Fibroblast of mammary gland (primary cell): ENCODE measurements around the gene RAI1.
"Not testable (repeated sequence)": the region's sequence is repeated elsewhere in the genome, so short reads cannot be mapped to it uniquely, and the experiment has no call there.

Source experiments
- DNase-seq: peaks from one replicate; pipeline ENCODE4 v3.0.0-alpha.2; 2010; ENCODE audit warnings: low read depth
- H3K4me3 ChIP-seq: 2 replicates; pipeline ENCODE4 v1.5.1; 2011; ENCODE audit warnings: low read depth, mild to moderate bottlenecking, low read length, moderate library complexity; ENCODE audit not compliant: control insufficient read depth
- TF ChIP-seq, protein P1 (sequence below): conservative IDR thresholded peaks from 2 replicates; pipeline ENCODE4 v1.5.1; 2011; ENCODE audit warnings: low read depth, low read length, inconsistent platforms; ENCODE audit not compliant: control insufficient read depth, insufficient read depth

Gene RAI1, protein sequence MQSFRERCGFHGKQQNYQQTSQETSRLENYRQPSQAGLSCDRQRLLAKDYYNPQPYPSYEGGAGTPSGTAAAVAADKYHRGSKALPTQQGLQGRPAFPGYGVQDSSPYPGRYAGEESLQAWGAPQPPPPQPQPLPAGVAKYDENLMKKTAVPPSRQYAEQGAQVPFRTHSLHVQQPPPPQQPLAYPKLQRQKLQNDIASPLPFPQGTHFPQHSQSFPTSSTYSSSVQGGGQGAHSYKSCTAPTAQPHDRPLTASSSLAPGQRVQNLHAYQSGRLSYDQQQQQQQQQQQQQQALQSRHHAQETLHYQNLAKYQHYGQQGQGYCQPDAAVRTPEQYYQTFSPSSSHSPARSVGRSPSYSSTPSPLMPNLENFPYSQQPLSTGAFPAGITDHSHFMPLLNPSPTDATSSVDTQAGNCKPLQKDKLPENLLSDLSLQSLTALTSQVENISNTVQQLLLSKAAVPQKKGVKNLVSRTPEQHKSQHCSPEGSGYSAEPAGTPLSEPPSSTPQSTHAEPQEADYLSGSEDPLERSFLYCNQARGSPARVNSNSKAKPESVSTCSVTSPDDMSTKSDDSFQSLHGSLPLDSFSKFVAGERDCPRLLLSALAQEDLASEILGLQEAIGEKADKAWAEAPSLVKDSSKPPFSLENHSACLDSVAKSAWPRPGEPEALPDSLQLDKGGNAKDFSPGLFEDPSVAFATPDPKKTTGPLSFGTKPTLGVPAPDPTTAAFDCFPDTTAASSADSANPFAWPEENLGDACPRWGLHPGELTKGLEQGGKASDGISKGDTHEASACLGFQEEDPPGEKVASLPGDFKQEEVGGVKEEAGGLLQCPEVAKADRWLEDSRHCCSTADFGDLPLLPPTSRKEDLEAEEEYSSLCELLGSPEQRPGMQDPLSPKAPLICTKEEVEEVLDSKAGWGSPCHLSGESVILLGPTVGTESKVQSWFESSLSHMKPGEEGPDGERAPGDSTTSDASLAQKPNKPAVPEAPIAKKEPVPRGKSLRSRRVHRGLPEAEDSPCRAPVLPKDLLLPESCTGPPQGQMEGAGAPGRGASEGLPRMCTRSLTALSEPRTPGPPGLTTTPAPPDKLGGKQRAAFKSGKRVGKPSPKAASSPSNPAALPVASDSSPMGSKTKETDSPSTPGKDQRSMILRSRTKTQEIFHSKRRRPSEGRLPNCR (N-terminal part only)

DNA sequence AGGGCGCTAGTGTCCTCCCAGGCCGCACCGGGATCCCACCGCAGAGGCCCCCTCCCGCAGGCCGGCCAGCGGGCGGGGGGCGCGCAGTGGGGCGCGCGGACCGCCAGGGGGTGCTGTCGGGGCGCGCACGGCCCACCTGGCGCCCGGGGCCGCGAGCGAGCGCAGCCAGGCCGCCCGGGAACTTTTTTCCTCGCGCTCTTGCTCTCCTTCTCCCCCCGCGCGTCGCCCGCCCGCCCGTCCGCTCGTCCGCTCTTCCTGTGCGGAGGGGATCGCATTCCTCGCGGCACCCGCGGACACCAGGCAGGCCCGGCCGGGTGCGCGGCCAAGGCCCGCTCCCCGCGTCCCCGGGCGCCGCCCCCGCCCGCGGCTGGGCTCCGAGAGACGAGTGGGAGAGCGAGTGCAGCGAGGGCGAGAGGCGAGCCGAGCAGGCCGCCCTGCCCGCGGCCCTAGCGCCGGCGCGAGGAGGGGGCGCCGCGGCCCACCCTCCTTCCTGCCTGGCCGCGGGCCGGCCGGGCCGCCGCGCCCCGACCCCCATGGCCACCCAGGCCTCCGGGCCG lies at the start of gene RAI1:
Gene RAI1, plus strand, starts transcription at position 272 of the 557 bp plus-strand sequence. CDS start 111,491 bp downstream, outside the sequence.
- TF ChIP-seq, protein P1, sequence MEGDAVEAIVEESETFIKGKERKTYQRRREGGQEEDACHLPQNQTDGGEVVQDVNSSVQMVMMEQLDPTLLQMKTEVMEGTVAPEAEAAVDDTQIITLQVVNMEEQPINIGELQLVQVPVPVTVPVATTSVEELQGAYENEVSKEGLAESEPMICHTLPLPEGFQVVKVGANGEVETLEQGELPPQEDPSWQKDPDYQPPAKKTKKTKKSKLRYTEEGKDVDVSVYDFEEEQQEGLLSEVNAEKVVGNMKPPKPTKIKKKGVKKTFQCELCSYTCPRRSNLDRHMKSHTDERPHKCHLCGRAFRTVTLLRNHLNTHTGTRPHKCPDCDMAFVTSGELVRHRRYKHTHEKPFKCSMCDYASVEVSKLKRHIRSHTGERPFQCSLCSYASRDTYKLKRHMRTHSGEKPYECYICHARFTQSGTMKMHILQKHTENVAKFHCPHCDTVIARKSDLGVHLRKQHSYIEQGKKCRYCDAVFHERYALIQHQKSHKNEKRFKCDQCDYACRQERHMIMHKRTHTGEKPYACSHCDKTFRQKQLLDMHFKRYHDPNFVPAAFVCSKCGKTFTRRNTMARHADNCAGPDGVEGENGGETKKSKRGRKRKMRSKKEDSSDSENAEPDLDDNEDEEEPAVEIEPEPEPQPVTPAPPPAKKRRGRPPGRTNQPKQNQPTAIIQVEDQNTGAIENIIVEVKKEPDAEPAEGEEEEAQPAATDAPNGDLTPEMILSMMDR = no peak
- H3K4me3 ChIP-seq = peak within 1 kb of the TSS; percentile 65
- peak; percentile 72 for DNase-seq

DNA sequence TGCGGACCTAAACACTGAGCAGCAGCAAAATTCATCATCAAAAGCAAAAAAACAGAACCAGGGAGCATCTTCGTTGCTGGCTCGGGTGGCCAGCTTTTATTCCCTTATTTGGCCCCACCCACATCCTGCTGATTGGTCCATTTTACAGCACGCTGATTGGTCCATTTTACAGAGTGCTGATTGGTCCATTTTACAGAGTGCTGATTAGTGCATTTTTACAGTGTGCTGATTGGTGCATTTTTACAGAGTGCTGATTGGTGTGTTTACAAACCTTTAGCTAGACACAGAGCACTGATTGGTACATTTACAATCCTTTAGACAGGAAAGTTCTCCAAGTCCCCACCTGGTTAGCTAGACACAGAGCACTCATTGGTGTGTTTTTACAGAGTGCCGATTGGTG lies 48.6 kb upstream of the RAI1 start:
- not testable (repeated sequence) for H3K4me3 ChIP-seq
- peak; percentile 7 for DNase-seq

DNA sequence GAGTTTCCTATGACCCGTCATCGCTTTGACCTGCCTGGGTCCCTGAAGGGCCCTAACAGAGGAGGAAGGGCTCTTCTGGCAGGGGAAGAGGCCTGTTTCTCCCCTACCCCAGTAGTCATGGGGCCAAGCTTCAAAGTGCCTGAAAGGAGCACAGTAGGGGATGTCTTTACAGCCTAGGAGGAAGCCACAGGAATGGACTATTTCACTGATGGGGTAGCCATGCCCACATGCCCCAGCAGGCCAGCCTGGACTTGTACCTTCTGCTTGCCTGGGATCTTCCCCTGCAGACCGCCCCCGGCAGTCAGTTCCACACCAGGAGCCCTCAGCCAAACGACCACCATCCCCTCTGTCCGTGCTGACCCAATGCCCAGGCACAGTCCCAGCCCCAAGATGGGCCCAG lies 47.9 kb upstream of the RAI1 start:
- no peak for DNase-seq
- TF ChIP-seq, protein P1 = no peak

DNA sequence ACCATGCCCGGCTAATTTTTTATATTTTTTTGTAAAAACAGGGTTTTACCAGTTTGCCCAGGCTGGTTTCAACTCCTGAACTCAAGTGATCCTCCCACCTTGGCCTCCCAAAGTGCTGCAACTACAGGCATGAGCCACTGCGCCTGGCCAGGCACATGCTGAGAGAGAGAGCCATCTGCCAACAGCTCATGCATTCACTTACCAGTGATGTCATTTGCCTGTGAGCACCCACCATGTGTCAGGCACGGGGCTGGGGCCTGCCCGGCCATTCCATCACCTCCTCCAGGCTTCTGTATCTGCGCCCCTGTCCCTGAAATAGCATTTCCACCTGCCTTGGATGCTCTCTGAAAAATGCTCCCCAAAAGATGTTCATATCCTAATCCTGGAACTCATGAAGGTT lies 46.1 kb upstream of the RAI1 start:
- TF ChIP-seq, protein P1 = no peak
- no peak overlapping the region for H3K4me3 ChIP-seq
- DNase-seq = peak; percentile 19

More for the DNA sequence above, 47.9 kb upstream of the RAI1 start:
- no peak overlapping the region for H3K4me3 ChIP-seq

DNA sequence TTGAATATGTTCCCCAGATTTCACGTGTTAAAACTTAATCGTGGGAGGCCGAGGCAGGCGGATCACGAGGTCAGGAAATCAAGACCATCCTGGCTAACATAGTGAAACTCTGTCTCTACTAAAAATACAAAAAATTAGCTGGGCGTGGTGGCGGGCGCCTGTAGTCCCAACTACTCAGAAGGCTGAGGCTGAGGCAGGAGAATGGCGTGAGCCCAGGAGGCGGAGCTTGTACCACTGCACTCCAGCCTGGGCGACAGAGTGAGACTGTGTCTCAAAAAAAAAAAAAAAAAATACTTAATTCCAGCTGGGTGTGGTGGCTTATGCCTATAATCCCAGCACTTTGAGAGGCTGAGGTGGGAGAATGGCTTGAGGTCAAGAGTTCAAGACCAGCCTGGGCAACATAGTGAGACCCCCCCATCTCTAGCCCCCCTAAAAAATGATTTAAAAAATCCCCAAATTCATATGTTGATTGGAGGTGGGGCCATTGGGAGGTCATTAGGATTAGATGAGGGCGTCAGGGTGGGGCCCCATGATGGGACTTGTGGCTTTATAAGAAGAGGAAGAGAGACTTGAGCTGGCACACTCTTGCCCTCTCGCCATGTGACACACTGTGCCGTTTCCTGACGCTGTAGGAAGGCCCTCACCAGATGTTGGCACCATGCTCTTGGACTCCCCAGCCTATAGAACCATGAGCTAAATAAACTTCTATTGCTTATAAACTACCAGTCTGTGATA lies 45.6 kb upstream of the RAI1 start:
- DNase-seq = not testable (repeated sequence)

DNA sequence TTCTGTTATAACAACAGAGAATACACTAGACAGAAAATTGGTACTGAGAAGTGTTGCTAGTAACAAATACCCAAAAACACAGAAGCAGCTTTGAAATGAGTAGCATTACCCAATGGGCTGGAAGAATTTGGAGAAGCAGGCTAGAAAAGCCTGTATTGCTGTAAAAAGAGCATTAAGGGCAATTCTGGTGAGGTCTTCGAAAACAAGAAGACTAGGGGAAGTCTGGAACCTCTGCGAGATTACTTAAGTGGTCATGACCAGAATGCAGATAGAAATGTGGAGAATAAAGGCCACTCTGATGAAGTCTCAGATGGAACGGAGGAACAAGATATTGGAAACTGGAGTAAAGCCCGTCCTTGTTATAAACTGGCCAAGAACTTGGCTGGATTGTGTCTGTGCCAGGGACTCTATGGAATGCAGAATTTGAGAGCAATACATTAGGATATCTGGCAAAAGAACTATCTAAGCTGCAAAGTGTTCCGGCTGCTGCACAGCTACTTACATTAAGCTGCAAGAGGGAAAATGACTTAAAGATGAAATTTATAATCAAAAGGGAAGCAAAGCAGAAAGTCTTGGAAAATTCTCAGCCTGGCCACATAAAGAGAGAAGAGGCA lies 44.9 kb upstream of the RAI1 start:
- DNase-seq = no peak
- TF ChIP-seq, protein P1 = no peak
- no peak overlapping the region for H3K4me3 ChIP-seq

More for the DNA sequence above, 45.6 kb upstream of the RAI1 start:
- not testable (repeated sequence) for H3K4me3 ChIP-seq
